Measurements from ENCODE around the gene C2orf74. TPM values are rescaled to one million over a fixed set of nuclear protein-coding genes. Genes with fewer than 3 reads are reported as not detected.

C2orf74 gene
- total RNA-seq, 1 donor from 2014 or later = 9.0 TPM

DNA sequence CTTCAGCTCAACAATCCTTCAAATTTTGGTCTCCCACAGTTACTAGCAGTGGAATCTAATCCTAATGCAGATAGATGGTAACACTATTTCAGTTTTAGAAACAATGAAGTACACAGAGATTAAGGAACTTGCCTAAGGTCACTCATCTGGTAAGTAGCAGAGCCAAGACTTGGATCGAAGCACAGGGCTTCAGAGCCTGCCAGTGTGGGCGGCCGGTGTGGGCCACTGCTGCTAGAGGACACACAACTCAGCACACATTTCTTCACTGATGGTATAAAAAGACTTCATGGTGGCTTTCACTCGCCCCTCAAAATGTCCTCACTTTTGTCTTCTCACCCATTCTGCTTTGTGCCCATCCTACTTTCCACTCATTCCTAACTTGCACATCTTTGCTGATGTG lies 11.1 kb downstream of the C2orf74 start:
- Mint-ChIP-seq H3K4me3 (no peak overlapping the region), H3K27ac (ENCODE audit: unreplicated experiment) (no peak overlapping the region), H3K27me3 (ENCODE audit: low read depth) (peaks cover 2% of the 10 kb centered on the region), H3K4me1 (peaks cover 8% of the 10 kb centered on the region), H3K9me3 (peaks cover 3% of the 10 kb centered on the region), H3K36me3 (ENCODE audit: low read depth) (peaks cover 6% of the 10 kb centered on the region)
- TF ChIP-seq, protein P1, sequence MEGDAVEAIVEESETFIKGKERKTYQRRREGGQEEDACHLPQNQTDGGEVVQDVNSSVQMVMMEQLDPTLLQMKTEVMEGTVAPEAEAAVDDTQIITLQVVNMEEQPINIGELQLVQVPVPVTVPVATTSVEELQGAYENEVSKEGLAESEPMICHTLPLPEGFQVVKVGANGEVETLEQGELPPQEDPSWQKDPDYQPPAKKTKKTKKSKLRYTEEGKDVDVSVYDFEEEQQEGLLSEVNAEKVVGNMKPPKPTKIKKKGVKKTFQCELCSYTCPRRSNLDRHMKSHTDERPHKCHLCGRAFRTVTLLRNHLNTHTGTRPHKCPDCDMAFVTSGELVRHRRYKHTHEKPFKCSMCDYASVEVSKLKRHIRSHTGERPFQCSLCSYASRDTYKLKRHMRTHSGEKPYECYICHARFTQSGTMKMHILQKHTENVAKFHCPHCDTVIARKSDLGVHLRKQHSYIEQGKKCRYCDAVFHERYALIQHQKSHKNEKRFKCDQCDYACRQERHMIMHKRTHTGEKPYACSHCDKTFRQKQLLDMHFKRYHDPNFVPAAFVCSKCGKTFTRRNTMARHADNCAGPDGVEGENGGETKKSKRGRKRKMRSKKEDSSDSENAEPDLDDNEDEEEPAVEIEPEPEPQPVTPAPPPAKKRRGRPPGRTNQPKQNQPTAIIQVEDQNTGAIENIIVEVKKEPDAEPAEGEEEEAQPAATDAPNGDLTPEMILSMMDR (conservative IDR thresholded peaks at IDR 0.05) = no peak
- no peak for DNase-seq (ENCODE audit: low read depth, low spot score)

DNA sequence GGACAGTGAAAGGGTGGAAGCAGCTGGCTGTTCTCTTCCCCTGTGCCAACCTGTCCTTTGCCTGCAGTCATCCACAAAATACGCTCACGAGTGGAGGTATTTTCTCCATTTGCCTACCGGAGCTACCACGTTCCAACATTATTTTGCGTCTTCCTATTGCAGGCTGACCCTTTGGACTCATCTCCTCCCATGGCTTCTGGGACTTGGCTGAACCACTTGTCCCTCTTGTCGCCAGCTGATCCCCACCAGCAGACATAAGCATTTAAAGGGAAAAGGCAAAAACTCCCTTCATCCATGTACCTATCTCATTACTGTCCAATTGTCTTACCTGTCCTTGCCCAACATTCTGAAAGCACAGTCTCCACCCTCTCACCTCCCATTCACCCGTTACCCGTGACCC lies 13.0 kb downstream of the C2orf74 start:
- peaks cover 27% of the 10 kb centered on the region for H3K4me1 Mint-ChIP-seq
- no peak for DNase-seq (ENCODE audit: low read depth, low spot score)
- H3K4me3 Mint-ChIP-seq = peak overlapping the region; percentile 92
- H3K27me3 Mint-ChIP-seq (ENCODE audit: low read depth) = peaks cover 2% of the 10 kb centered on the region
- no peak overlapping the region for H3K27ac Mint-ChIP-seq (ENCODE audit: unreplicated experiment)
- TF ChIP-seq, protein P1 (conservative IDR thresholded peaks at IDR 0.05) = no peak
- H3K36me3 Mint-ChIP-seq (ENCODE audit: low read depth) = peaks cover 3% of the 10 kb centered on the region
- H3K9me3 Mint-ChIP-seq = peaks cover 3% of the 10 kb centered on the region

DNA sequence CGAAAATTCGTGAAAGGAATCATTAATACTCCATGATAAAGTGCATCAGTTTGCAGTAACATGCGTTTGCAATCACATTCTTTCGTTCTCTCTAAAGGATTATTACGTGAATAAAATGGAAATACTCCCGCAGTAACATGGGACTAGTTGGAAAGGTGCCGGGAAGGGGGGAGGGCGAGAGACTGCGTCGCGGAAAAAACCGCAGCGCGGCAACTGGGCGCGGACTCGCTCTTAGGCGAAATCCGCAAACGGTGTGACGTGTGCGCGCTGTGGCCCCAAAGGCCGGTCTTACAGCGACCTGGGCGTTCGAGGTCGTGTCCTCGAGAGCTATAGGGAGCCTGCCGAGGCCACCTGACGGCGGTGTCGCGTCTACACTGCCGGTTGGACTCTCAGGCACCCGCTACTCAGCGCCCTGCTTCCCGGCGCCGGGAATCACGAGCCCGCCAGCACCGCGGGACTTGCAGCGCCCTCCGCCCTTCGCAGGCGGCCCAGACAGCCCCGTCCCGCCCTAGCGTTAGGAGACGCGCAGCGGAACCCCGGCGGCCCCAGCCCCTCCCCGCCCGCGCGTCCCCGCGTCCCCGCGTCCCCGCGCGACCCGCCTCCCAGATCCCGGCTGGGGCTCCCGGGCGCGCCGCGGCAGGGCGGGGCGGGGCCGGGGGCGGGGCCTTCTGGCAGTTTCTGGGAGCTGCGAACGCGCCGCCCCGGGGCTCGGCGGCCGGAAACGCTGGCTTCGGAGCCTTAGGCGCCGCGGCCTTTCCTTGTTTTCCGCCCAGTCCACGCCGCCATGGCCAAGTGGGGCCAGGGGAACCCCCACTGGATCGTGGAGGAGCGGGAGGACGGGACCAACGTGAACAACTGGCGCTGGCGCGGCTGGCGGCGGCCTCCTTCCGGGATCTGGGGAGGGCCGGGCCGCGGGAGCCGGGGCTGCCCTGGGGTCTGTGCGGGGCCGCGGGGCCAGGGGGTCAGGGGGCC lies 15.1 kb downstream of the C2orf74 start:
- Mint-ChIP-seq H3K27me3 (ENCODE audit: low read depth) (peaks cover 2% of the 10 kb centered on the region), H3K27ac (ENCODE audit: unreplicated experiment) (peak overlapping the region; percentile 88), H3K9me3 (peaks cover 3% of the 10 kb centered on the region), H3K36me3 (ENCODE audit: low read depth) (peaks cover 9% of the 10 kb centered on the region), H3K4me3 (peak overlapping the region; percentile 92), H3K4me1 (peaks cover 48% of the 10 kb centered on the region)
- TF ChIP-seq, protein P1 (conservative IDR thresholded peaks at IDR 0.05) = peak; percentile 20
- peak; percentile 89 for DNase-seq (ENCODE audit: low read depth, low spot score)

DNA sequence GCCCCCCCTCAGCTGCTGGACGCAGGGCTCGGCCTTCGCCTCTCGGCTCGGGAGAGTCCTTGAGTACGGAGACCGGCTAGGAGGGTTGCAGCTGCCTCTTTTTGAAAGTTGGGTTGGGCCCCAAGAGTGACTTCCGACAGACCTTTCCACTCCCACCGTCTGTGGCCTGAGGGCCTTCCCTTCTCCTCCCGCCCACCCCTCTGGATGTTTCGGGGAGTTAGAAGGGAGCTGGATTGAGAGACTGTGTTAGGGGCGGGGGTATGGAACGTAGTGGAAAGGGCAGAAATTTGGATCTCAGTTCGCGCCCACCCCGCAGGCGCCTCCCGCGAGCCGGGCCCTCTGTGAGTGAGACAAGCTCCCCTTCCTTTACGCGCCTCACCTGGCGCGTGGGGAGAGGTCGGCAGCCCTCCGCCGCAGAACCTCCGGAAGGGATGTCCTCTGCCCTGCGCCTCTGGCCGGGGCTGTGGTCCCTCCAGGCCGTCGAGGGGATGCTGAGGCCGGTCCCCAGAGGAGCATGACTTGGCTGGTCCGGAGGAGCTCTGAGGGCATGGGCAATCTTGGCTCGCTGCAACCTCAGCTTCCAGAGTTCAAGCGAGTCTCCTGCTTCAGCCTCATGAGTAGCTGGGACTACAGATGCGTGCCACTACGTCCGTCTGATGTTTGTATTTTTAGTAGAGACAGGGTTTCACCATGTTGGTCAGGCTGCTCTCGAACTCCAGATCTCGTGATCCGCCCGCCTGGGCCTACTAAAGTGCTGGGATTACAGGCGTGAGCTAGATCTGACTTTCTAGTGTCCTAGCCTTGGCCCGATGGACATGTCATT lies 15.9 kb downstream of the C2orf74 start:
- Mint-ChIP-seq H3K36me3 (ENCODE audit: low read depth) (peaks cover 12% of the 10 kb centered on the region), H3K4me3 (peak overlapping the region; percentile 85), H3K9me3 (peaks cover 3% of the 10 kb centered on the region)

More for the DNA sequence above, 15.9 kb downstream of the C2orf74 start:
- Mint-ChIP-seq H3K27me3 (ENCODE audit: low read depth) (peaks cover 2% of the 10 kb centered on the region), H3K27ac (ENCODE audit: unreplicated experiment) (no peak overlapping the region), H3K4me1 (peaks cover 48% of the 10 kb centered on the region)
- DNase-seq (ENCODE audit: low read depth, low spot score) = no peak
- TF ChIP-seq, protein P1 (conservative IDR thresholded peaks at IDR 0.05) = no peak
